ENCODE data around the gene RNF213.
"Not testable (repeated sequence)": the region's sequence is repeated elsewhere in the genome, so short reads cannot be mapped to it uniquely, and the experiment has no call there.

RNF213 gene

GRCh38 chr17:80257716-80258213 is 2.9 kb upstream of the RNF213 start:
- Histone ChIP-seq H3K27ac (ENCODE audit: low read depth, low read length, poor library complexity, severe bottlenecking) (no peak overlapping the region), H3K36me3 (ENCODE audit: insufficient read depth, low read length) (no peaks in the 10 kb centered on the region), H3K9me2 (ENCODE audit: low read depth, low read length) (no peaks in the 10 kb centered on the region), H3K4me2 (ENCODE audit: low read length) (no peak overlapping the region), H3K4me1 (ENCODE audit: insufficient read depth, low read length, severe bottlenecking) (peaks cover 39% of the 10 kb centered on the region), H3K9ac (ENCODE audit: low read length) (no peak overlapping the region), H3K4me3 (ENCODE audit: low read depth, low read length, poor library complexity, severe bottlenecking) (no peak overlapping the region), H3K27me3 (ENCODE audit: insufficient read depth, low read length) (no peaks in the 10 kb centered on the region), H3F3A (ENCODE audit: insufficient read depth, low read length) (0 out of 2 replicates have a peak, but pooled peaks cover 5% of the 10 kb centered on the region), H2AFZ (ENCODE audit: low read length) (no peak overlapping the region), H3K79me2 (ENCODE audit: insufficient read depth, low read length) (no peaks in the 10 kb centered on the region), H4K20me1 (ENCODE audit: insufficient read depth, low read length) (no peaks in the 10 kb centered on the region), H3K9me3 (ENCODE audit: low read length) (no peaks in the 10 kb centered on the region)
- TF ChIP-seq CTCF (IDR thresholded peaks at IDR 0.05; ENCODE audit: low read length) (no peak), EZH2 (IDR thresholded peaks at IDR 0.05; ENCODE audit: borderline replicate concordance, low read length) (no peak)

- not testable (repeated sequence) for H2AFZ ChIP-seq (ENCODE audit: low read length); H3K4me3 ChIP-seq (ENCODE audit: low read depth, low read length, poor library complexity, severe bottlenecking); H3K79me2 ChIP-seq (ENCODE audit: insufficient read depth, low read length); H3K9ac ChIP-seq (ENCODE audit: low read length); H3K27me3 ChIP-seq (ENCODE audit: insufficient read depth, low read length); H3K4me2 ChIP-seq (ENCODE audit: low read length); H3K9me2 ChIP-seq (ENCODE audit: low read depth, low read length); H3K9me3 ChIP-seq (ENCODE audit: low read length); H3F3A ChIP-seq (ENCODE audit: insufficient read depth, low read length); H4K20me1 ChIP-seq (ENCODE audit: insufficient read depth, low read length); H3K36me3 ChIP-seq (ENCODE audit: insufficient read depth, low read length)
- peaks cover 45% of the 10 kb centered on the region for H3K4me1 ChIP-seq (ENCODE audit: insufficient read depth, low read length, severe bottlenecking)
- H3K27ac ChIP-seq (ENCODE audit: low read depth, low read length, poor library complexity, severe bottlenecking), result peak overlapping the region; percentile 43
Observed at GRCh38 chr17:80258296-80258695, 2.4 kb upstream of the RNF213 start.

GRCh38 chr17:80259457-80260068 is 1.1 kb upstream of the RNF213 start:
- Histone ChIP-seq H3K36me3 (ENCODE audit: insufficient read depth, low read length) (no peaks in the 10 kb centered on the region), H3K27me3 (ENCODE audit: insufficient read depth, low read length) (no peaks in the 10 kb centered on the region), H3F3A (ENCODE audit: insufficient read depth, low read length) (0 out of 2 replicates have a peak, but pooled peaks cover 5% of the 10 kb centered on the region), H3K9me2 (ENCODE audit: low read depth, low read length) (no peaks in the 10 kb centered on the region), H3K27ac (ENCODE audit: low read depth, low read length, poor library complexity, severe bottlenecking) (no peak overlapping the region), H3K9me3 (ENCODE audit: low read length) (no peaks in the 10 kb centered on the region), H4K20me1 (ENCODE audit: insufficient read depth, low read length) (no peaks in the 10 kb centered on the region), H3K79me2 (ENCODE audit: insufficient read depth, low read length) (no peaks in the 10 kb centered on the region), H3K4me1 (ENCODE audit: insufficient read depth, low read length, severe bottlenecking) (peaks cover 51% of the 10 kb centered on the region), H2AFZ (ENCODE audit: low read length) (no peak overlapping the region), H3K4me3 (ENCODE audit: low read depth, low read length, poor library complexity, severe bottlenecking) (peak overlapping the region; percentile 66), H3K9ac (ENCODE audit: low read length) (peak overlapping the region; percentile 66), H3K4me2 (ENCODE audit: low read length) (peak overlapping the region; percentile 75)
- no peak for TF ChIP-seq CTCF (IDR thresholded peaks at IDR 0.05; ENCODE audit: low read length)
- no peak for TF ChIP-seq EZH2 (IDR thresholded peaks at IDR 0.05; ENCODE audit: borderline replicate concordance, low read length)

GRCh38 chr17:80260069-80260535 is 550 bp upstream of the RNF213 start:
- H3K36me3 ChIP-seq (ENCODE audit: insufficient read depth, low read length), result no peaks in the 10 kb centered on the region
- no peaks in the 10 kb centered on the region for H3K27me3 ChIP-seq (ENCODE audit: insufficient read depth, low read length)
- H3K79me2 ChIP-seq (ENCODE audit: insufficient read depth, low read length), result no peaks in the 10 kb centered on the region
- no peaks in the 10 kb centered on the region for H4K20me1 ChIP-seq (ENCODE audit: insufficient read depth, low read length)
- H3K9me2 ChIP-seq (ENCODE audit: low read depth, low read length), result no peaks in the 10 kb centered on the region
- peak overlapping the region; percentile 75 for H3K4me2 ChIP-seq (ENCODE audit: low read length)
- H3K9me3 ChIP-seq (ENCODE audit: low read length), result no peaks in the 10 kb centered on the region
- peak overlapping the region; percentile 66 for H3K9ac ChIP-seq (ENCODE audit: low read length)
- no peak overlapping the region for H3K27ac ChIP-seq (ENCODE audit: low read depth, low read length, poor library complexity, severe bottlenecking)
- H3F3A ChIP-seq (ENCODE audit: insufficient read depth, low read length), result 0 out of 2 replicates have a peak, but pooled peaks cover 5% of the 10 kb centered on the region
- peak overlapping the region; percentile 66 for H3K4me3 ChIP-seq (ENCODE audit: low read depth, low read length, poor library complexity, severe bottlenecking)
- no peak overlapping the region for H2AFZ ChIP-seq (ENCODE audit: low read length)
- H3K4me1 ChIP-seq (ENCODE audit: insufficient read depth, low read length, severe bottlenecking), result peaks cover 47% of the 10 kb centered on the region
- TF ChIP-seq EZH2 (IDR thresholded peaks at IDR 0.05; ENCODE audit: borderline replicate concordance, low read length) (no peak), CTCF (IDR thresholded peaks at IDR 0.05; ENCODE audit: low read length) (no peak)
